ENCODE measurements around the gene DAAM1. TPM values are rescaled to one million over a fixed set of nuclear protein-coding genes. Genes with fewer than 3 reads are reported as not detected.
A peak's percentile ranks its signal among the peaks of the same experiment; 100 is the strongest.

Gene DAAM1
- total RNA-seq, 1 donor from 2014 or later = 68.6 TPM

GRCh38 chr14:59370158-59370742, 181.8 kb downstream of the DAAM1 start:
- no peak for ATAC-seq
- intact Hi-C loops (cut with DNase I) = no loop called here
- no peak for DNase-seq (ENCODE audit: low spot score)

- no peak for ATAC-seq
- no peak for DNase-seq (ENCODE audit: low spot score)
- intact Hi-C loops (cut with DNase I) = no loop called here
These were observed 183.3 kb downstream of the DAAM1 start for GRCh38 chr14:59371771-59372170.

GRCh38 chr14:59374048-59374447, 185.6 kb downstream of the DAAM1 start:
- ATAC-seq (peak; percentile 87), DNase-seq (ENCODE audit: low spot score) (no peak)
- intact Hi-C loops (cut with DNase I) = no loop called here

DNA sequence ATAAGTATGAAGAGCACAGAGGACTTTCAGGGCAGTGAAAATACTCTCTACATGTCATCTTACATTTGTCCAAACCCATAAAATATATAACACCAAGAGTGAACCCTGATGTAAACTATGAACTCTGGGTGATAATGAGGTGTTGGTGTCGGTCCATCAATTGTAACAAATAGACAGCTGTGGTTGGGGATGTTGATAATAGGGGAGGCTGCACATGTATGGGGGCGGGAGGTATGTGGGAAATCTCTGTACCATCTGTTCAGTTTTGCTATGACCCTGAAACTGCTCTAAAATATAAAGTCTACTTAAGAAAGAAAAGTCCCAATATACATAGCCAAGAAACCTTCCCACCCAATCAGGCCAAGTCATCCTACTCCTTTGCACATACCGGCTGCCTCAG, 188.2 kb downstream of the DAAM1 start:
- no peak for ATAC-seq
- intact Hi-C loops (cut with DNase I) = no loop called here
- no peak for DNase-seq (ENCODE audit: low spot score)

DNA sequence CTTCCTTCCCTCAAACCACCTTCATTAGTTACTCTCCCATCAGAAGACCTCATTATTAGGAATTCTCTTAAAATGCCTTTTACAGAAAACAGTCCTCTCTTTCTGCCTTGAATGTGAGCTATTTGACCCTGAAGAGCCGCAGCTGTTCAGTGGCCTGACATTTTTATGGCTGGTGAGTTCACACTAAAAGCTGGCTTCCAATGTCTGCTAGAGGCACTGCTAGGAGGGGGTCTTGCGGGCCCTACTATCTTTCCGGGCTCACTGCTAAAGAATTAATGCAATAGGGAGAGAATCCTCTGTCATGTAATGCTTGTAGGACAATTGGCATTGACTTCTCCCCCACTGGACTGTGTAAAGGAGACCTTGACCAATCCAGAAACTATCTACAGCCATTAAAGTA, 189.0 kb downstream of the DAAM1 start:
- peak; percentile 23 for ATAC-seq
- no peak for DNase-seq (ENCODE audit: low spot score)
- intact Hi-C loops (cut with DNase I) = no loop called here

- ATAC-seq (peak; percentile 84), DNase-seq (ENCODE audit: low spot score) (no peak)
- intact Hi-C loops (cut with DNase I) = no loop called here
These were observed 189.6 kb downstream of the DAAM1 start for GRCh38 chr14:59377991-59378601.

- DNase-seq (ENCODE audit: low spot score) (no peak), ATAC-seq (no peak)
- intact Hi-C loops (cut with DNase I) = no loop called here
These were observed 201.5 kb downstream of the DAAM1 start for GRCh38 chr14:59389936-59390335.

- DNase-seq (ENCODE audit: low spot score) = no peak
- intact Hi-C loops (cut with DNase I) = no loop called here
- no peak for ATAC-seq
These were observed 202.9 kb downstream of the DAAM1 start for GRCh38 chr14:59391388-59391787.

DNA sequence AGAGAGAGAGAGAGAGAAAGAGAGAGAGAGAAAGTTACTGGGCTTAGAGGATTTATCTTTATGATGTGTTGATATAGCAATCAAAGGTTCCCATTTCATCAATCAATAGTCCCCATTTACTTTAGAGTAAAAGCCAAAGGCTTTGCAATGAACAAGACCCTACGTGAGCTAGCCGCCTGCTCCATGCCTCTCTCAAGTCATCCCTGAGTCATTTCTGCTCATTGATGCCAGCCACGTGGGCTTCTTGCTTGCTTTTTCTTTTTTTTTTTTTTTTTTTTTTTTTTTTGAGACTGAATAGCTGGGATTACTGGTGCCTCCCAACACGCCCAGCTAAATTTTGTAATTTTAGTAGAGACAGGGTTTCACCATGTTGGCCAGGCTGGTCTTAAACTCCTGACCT, 205.8 kb downstream of the DAAM1 start:
- DNase-seq (ENCODE audit: low spot score) = no peak
- ATAC-seq = no peak
- intact Hi-C loops (cut with DNase I) = no loop called here

GRCh38 chr14:59395672-59396071, 207.2 kb downstream of the DAAM1 start:
- intact Hi-C loops (cut with DNase I) = no loop called here
- DNase-seq (ENCODE audit: low spot score) = no peak
- ATAC-seq = peak; percentile 78

GRCh38 chr14:59398841-59399240, 210.4 kb downstream of the DAAM1 start:
- ATAC-seq (no peak), DNase-seq (ENCODE audit: low spot score) (no peak)
- intact Hi-C loops (cut with DNase I) = no loop called here

- peak; percentile 52 for ATAC-seq
- intact Hi-C loops (cut with DNase I) = no loop called here
- no peak for DNase-seq (ENCODE audit: low spot score)
These were observed 218.2 kb downstream of the DAAM1 start for GRCh38 chr14:59406454-59407245.

DNA sequence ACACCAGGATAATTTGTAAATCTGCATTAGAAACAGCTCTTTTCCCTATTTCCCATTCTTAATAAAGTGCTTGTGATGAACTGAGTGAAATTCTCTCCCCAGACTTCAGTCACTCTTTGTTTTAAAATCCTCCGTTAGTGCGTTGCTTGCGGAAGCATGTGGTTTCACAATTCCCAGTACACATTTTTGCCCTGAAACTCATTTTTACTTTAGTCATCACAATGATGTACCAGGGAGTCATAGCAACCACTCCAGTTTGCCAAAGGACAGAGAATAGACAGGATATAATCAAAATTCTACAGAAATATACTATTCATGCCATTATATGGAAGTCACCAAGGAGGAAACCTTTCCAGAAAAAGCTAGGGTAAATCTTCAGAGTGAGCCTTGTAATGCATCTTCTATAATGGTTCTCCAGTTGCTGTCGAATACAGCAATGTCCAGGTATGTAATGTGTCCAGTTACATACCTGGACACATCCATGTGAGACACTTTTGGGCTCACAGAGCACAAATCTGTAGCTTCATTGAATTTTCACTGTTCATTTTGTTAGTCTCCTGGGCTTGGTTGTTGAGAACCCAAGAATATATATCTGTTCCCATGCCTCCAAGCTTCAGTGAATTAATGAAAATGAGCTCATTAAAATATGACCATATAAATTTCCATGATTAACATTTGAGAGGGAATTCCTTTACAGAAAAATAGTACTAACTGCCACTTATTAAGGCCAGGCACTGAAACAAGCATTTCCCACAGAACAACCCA, 219.0 kb downstream of the DAAM1 start:
- DNase-seq (ENCODE audit: low spot score) (no peak), ATAC-seq (peak; percentile 94)
- intact Hi-C loops (cut with DNase I) = no loop called here

- no peak for DNase-seq (ENCODE audit: low spot score)
- intact Hi-C loops (cut with DNase I) = no loop called here
- ATAC-seq = no peak
These were observed 227.6 kb downstream of the DAAM1 start for GRCh38 chr14:59415836-59416602.

GRCh38 chr14:59417311-59417710, 228.8 kb downstream of the DAAM1 start:
- no peak for DNase-seq (ENCODE audit: low spot score)
- intact Hi-C loops (cut with DNase I) = no loop called here
- ATAC-seq = no peak

- no peak for ATAC-seq
- DNase-seq (ENCODE audit: low spot score) = no peak
- intact Hi-C loops (cut with DNase I) = no loop called here
These were observed 230.8 kb downstream of the DAAM1 start for GRCh38 chr14:59419303-59419702.
